ENCODE results near the gene GRXCR2. TPM values are rescaled to one million over a fixed set of nuclear protein-coding genes. Genes with fewer than 3 reads are reported as not detected.
"Not testable (repeated sequence)": the region's sequence is repeated elsewhere in the genome, so short reads cannot be mapped to it uniquely, and the experiment has no call there.

Gene GRXCR2, protein sequence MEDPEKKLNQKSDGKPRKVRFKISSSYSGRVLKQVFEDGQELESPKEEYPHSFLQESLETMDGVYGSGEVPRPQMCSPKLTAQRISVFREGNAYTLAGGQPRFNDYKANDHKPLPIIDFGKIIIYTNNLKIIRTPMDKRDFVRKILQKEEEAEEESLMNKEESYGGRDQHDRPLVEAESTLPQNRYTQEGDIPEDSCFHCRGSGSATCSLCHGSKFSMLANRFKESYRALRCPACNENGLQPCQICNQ
- total RNA-seq = not detected

DNA sequence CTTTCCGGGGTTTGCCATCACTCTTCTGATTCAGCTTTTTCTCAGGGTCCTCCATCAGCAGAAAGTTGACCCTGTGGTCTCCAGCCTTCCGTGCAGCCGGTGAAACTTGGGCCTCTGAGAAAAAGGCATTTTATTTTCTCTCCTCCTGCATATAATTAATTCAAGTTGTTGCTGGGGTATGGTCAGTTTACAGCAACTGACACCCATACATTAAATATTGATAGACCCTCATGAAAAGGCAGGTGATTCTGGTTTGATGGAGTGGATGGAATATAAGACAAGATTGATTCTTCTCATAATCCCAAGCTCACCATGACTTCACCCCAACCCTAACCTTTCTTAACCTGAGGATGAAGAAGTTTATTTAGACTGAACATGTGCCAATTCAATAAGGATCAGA, at the start of gene GRXCR2:
GRXCR2 (minus strand) TSS at position 101 of the 400 bp plus-strand sequence; CDS start at position 55, 46 bp downstream.
- no peak for DNase-seq (ENCODE audit: low spot score)

DNA sequence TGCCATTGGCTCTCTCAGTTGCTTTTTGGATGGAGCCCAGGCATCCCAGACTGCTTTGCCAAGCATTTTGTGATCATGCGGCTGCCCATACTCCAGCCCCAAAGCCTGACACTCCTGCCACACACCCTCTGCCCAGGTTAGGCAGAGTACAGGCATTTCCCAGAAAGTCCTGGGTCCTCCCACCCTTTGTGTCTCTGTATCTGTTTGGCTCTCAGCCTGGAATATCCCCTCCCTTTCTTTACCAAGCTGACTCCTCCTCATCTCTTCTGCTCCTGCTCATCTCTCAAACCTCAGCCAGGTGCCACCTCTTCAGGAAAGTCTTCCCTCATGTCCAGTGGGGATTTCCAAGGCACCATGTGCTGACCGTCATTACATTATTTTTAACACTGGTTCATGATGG, 49.2 kb upstream of the GRXCR2 start:
- DNase-seq (ENCODE audit: low spot score) = no peak

DNA sequence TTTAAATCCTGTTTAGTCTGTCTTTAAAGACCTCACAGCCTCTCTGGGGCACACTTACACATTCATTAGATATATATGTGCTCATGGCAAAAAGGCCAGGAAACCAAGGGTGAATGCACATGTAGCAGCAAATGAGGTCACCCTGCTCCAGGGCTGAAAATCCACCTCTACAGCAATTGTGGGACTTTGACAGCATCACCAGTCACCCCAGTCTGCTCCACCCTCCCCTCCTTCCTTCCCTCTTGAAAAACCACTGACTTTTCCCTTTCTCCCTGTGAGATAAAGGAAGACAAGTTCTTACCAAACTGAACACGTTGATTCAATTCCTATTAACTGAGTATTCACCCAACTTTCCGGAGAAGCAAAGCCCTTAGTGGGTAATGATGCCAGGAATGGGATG, 48.4 kb upstream of the GRXCR2 start:
- no peak for DNase-seq (ENCODE audit: low spot score)

DNA sequence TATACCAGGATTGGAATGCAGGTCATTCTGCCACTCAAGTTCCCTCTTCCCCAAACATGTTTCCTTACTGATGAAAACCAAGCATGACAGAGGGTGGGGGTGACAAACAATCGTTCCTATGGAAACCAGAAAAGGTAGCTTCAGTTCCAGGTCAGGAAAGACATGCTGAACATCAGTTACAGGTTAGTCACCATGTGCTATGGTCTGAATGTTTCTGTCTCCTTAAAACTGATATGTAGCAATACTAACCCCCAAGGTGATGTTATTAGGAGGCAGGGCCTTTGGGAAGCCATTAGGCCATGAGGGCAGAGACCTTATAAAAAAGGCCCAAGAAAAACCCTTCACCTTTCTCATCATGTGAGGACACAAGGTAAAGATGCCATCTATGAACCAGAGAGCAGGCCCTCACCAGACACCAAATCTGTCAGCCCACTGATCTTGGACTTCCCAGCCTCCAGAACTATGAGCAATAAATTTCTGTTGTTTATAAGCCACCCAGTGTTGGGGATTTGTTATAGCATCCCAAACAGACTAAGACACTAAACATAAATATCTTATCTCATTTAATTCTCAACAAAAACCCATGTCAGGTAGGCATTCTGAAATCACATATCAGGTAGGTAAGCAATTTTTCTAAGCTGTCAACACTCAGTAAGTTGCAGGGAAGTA, 47.9 kb upstream of the GRXCR2 start:
- no peak for DNase-seq (ENCODE audit: low spot score)

DNA sequence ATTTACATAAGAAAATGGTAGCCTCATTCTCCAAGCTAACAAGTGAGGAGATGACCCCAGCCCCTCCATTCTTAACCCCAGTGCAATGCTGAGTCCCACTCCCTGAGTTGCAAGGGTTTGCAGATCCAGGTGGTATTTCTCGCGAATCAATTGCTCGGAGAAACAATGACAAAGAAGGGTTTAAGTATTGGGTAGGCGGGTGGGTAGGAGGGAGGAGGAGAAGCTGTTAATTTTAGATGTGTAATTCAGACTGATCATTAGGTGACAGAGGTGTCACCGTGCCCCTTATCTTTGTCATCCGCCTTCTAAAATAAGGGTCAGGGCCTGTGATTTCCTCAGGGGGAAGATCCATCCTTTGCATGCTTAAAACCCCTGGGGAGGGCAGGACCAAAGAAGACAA, 46.6 kb upstream of the GRXCR2 start:
- no peak for DNase-seq (ENCODE audit: low spot score)

DNA sequence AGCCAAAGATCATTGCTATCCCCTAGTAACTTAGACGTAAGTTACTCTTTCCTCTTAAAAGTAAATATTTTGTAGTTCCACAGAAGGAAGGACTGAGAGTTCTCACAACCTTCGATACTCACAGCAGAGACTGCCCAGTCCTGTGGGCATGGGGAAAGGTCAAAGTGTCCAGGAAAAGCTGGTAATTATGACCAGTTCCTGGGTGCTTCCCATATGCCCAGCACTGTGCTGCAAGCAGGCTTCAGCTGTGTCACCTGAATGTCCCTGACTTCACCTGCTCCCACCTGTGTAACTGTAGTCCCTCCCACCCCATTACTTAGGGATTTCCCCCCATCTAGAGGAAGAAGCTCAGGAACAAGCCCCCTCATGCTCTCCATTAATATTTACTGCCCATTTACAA, 45.6 kb upstream of the GRXCR2 start:
- DNase-seq (ENCODE audit: low spot score) = no peak

DNA sequence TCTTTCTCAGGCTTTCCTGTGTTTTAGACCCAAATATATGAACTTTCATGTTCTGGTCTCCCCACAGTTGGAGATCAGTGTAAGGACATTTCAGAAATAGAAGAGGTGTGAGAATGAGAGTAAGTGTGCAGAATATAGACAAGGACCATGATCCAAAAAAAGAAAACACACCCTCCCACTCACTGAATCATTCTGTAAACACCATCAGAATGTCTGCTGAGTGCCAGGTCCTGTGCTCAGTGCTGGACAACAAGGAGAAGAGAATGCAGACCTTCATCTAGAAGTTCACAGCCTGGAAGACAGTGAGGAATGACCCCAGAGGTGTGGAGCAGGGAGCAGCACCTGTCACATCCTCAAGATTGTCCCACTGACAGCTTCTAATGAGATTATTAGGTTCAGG, 44.5 kb upstream of the GRXCR2 start:
- no peak for DNase-seq (ENCODE audit: low spot score)

DNA sequence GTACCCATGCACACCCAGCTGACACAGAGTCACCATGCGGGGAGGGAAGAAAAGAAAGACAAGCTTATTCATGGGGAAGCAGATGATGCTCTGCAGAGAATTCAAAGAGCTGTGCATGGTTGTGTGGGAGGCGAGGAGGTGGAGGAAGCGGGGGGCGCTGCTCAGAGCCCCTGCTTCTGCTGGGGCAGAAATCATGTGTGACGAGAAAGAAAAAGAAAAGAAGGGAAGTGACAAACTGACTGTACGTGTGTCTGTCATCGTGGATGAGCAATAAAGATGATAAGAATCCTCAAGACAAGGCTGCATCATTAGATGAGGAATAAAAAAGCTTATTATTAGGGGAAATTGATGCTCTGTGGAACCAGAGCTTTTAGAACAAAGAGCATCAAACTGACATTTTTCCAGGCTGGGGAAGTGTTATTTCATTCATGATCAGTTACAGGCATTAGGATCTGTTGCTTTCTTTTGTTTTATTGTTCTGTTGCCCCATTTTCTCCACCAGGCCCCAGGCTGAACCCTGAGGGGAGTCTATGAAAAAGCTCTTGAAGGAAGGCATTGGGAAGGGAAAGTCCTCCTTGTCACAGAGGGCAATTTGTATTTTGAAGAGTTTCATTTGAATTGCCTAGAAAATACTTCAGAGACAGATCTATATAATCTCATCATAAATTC, 43.3 kb upstream of the GRXCR2 start:
- no peak for DNase-seq (ENCODE audit: low spot score)

DNA sequence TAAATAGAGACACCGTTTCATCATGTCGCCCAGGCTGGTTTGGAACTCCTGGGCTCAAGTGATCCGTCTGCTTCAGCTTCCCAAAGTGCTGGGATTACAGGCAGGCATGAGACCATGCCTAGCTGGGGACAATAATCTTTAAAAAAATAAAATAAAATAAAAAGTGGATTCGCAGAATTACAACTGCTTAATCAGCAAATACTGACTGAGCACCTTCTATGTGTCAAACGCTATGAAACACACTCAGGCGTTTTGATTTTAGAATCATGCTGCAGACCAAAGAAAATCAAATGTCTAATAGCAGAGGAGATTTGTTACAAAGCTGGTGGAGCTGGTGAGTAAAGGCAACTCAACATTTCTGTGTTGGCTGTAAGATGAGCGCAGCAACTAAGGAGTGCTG, 40.9 kb upstream of the GRXCR2 start:
- no peak for DNase-seq (ENCODE audit: low spot score)

DNA sequence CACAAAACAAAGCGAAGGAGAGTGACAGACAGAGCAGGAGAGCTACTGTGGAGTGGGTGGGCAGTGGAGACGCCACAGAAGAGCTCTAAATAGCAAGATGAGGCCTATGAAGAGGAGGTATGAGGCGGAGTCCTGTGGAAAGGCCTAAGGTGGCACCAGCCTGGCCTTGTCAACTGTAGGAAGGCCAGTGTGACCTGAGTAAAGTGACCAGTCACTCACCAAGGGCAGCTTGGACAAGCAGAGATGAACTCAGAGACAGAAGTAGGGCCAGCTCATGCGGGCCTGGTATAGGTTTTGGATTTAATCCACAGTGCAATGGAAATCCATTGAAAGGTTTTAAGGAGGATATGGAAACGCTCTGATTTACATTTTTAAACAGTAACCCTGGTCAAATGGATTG, 39.8 kb upstream of the GRXCR2 start:
- no peak for DNase-seq (ENCODE audit: low spot score)

DNA sequence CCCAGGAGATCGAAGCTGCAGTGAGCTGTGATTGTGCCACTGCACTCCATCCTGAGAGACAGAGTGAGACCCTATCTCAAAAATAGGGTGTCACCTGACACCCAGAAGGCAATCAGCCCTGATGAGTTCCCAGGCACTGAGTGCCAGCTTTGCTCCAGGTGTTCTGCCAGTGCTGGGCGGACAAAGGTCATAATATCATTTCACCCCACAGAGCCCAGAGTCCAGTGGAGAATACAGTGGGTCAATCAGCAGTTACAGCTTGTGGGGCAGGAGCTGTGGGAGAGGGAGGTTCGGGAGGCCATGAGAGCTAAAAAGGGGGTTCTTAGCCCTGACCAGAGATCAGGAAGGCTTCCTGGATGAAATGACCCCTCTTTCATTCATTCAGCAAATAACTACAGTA, 39.2 kb upstream of the GRXCR2 start:
- no peak for DNase-seq (ENCODE audit: low spot score)

DNA sequence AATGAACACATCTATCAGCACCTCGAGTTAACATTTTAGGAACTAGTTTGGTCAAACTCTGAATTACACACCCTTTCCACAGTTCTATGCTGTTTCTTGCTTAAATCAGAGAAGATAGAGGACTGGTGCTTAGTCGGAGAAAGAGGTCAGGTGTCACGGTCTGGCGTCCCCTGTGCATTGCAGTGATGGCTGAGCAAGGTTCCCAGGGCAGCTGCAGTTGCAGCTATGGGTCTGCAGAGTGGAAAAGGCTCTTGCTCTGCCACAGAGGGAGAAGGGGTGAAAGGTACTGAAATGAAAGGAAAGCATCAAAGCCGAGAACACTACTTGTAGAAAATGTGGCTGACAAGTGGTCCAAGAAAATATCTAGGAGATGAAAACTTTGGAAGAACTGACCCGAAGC, 38.4 kb upstream of the GRXCR2 start:
- DNase-seq (ENCODE audit: low spot score) = no peak

DNA sequence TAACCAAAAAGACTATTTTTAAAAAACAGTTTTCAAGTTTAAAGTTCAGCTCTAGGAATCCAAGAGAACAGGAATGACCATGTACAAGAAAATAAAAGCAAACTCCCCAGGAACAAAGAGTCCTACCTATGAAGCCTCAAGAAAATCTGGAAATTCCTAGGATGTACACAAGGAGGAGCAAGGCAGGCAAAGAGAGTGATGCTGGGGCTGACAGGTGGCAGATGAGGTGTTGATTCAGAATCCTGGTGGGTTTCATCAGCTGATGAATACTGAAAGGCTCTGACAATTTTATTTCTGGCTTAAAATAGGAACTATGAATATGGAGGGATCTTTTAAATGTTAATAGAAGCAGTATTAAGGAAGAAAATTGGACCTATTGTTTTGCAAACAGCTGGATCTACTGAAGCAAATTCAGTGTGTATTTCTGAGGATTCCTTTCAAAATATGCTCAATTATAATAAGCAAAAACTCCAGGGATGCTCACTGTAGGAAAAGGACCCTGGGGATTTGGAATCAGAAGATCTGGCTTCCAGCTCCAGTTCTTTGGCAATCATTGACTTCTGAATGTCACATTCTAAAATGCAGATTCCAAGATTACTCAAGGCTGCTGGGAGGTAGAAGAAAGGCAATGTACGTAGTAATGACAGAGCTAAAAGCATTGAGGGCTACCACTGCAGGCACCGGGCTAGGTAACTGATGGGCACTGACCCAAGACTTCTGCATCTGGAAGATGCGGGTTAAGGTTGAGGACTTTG, 35.6 kb upstream of the GRXCR2 start:
- no peak for DNase-seq (ENCODE audit: low spot score)

DNA sequence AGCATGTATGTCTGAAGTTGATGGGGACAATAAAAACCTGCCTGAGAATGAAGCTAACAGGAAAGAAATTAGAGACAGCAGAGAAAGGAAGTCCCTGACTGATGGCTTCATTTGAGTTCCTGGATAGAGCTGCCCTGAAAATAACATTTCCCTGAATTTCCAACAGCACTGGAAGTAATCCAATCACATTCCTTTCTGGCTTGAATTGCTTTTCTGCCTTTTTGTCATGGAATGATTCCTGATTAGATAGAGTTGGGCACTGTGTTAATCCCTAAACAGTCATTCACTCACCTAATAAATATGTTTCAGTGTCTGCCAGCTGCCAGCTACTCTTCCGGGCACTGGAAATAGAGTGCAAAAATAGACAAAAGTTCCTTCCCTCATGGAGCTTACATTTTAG, 33.6 kb upstream of the GRXCR2 start:
- no peak for DNase-seq (ENCODE audit: low spot score)

DNA sequence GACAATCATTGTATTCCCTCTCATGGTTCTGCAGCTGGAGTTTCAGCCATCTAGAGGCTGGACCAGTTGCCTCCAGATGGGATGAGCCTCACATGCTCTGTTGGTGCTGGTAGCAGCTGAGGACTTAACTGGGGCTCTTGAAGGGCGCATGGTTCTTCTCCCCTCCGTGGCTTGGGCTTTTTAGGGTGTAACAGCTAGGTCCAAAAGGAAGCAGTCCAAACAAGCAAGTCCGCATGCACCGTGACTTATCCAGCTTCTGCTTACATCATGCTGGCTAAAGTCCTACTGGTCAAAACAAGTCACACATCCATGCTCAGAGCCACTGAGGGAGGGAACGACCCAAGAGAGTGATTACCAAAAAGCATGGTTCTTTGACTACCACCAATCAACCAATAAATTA, 31.9 kb upstream of the GRXCR2 start:
- DNase-seq (ENCODE audit: low spot score) = no peak

DNA sequence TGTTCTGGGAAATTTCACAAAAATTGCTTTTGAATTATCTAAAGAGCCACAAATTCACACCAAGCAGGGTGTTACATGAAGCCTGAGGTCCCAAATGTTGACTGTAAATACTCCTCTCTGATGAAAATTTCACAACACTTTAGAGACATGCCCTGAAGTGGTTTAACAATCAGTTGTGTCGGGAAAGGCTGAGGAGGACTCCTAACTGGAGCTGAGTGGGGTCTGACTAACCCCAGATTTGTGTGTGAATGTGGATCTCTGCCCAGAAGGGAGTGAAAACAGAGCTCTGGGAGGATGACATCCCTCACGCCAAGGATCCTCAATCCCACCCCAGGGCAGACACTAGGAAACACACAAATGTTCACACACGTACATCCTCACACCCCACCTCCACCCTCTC, 31.1 kb upstream of the GRXCR2 start:
- DNase-seq (ENCODE audit: low spot score) = no peak

DNA sequence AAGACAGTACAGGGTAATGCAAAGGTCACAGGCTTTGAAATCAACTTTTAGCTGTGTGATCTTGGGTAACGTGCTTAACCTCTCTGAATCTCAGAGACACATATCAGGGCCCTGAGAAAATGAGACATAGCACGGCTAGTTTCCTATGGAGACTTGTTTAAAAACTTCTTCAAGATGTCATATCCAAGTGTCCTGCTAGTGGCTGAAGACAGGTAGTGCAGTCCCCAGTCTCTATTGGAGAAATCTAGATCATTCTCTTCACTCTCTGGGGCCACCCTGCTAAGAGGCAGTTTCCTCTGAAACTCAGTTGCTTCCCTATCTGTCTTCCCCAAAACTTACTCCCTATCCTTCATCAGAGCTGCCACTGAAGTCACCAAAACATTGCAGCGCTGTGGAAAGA, 30.3 kb upstream of the GRXCR2 start:
- no peak for DNase-seq (ENCODE audit: low spot score)

DNA sequence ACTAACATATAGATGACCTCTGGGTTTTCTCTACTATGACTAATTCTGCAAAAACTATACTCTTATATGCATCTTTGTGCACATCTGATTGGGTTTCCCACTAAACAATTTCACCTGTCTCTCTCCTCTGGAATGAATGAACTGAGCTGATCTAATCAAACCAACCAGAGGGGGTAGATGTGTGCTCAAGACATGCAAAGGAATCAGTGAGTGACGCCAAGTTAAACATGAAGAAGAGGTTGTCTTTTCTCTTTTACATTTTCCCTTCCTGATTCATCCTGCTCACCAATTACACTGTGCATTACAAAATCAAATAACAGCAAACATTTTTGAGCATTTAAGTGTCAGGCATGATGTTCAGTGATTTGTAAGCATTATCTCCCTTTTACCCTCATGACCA, 29.6 kb upstream of the GRXCR2 start:
- no peak for DNase-seq (ENCODE audit: low spot score)

DNA sequence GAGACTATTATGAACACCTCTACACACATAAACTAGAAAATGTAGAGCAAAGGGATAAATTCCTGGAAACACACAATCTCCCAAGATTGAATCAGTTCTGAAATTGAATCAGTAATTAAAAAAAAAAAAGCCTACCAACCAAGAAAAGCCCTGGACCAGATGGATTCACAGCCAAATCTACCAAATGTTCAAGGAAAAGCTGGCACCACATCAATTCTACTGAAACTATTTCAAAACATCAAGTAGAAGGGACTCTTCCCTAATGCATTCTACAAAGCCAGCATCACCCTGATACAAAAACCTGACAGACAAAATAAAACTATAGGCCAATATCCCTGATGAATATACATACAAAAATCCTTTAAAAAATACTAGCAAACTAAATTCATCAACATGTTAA, 25.4 kb upstream of the GRXCR2 start:
- DNase-seq (ENCODE audit: low spot score) = no peak

DNA sequence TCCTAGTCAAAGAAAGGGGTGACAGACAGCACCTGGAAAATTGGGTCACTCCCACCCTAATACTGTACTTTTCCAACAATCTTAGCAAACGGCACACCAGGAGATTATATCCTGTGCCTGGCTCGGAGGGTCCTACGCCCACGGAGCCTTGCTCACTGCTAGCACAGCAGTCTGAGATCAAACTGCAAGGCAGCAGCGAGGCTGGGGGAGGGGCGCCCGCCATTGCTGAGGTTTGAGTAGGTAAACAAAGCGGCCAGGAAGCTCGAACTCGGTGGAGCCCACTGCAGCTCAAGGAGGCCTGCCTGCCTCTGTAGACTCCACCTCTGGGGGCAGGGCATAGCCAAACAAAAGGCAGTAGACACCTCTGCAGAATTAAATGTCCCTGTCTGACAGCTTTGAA, 18.6 kb upstream of the GRXCR2 start:
- not testable (repeated sequence) for DNase-seq (ENCODE audit: low spot score)

DNA sequence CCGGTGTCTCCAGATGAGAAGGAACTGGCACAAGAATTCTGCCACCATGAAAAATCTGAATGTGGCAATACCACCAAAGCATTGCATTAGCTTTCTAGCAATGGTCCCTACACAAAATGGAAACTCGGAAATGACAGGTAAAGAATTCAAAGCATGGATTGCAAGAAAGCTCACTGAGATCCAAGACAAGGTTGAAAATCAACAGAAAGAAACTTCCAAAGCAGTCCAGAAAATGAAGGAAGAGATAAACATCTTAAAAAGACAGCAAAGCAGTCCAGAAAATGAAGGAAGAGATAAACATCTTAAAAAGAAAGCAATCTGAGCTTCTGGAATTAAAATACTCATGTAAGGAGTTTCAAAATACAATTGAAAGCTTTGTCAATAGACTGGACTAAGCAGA, 16.8 kb upstream of the GRXCR2 start:
- DNase-seq (ENCODE audit: low spot score) = no peak

DNA sequence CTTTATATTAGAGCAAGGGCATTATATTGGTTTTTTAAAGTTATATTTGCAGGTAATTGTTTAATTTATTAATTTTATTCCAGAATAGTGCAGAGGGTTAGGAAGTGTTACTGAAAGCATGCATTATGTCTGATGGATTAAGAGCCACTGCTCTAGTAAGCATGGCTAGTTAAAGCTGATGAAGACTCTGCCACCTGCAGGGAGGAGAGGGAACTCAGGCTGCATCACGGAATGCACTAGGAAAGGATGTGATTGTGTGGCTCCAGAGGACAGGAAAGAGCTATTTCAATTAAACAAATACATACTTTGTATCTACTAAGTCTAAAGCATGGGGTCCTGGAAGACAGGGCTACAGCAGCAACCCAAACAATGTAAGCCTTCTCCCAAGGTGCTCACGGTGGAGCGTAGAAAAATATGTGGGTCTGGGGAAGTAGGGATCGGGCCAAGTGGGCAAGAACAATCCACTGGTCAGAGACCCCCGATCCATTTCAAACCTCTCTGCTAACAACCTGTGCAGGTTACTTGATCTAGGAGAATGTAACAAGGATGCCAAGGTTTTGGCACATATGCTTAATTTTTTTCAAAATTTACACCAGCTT, 15.3 kb upstream of the GRXCR2 start:
- no peak for DNase-seq (ENCODE audit: low spot score)
